Stimulated activated naive B cell treated with anti-CD40 and anti-IgM and Interleukin-4, amounts not matched to agents 10 μg/mL and 1 μg/mL and 100 μg/mL, for 72 hours (primary cell): Measurements from ENCODE around the gene C6orf47.

Experiments used
- ATAC-seq, 2 donors: fragments of 150-1000 bp; cut with Tn5 transposase; replicated peaks; 2 replicates each; pipeline ENCODE4 v1.10.0; 2021; ENCODE audit warnings: moderate library complexity in 1 of 2
- DNase-seq: peaks from one replicate; pipeline ENCODE4 v3.0.0; 2021
- H3K27ac Mint-ChIP-seq: one replicate; pipeline ENCODE4 v1.8.0; 2022; ENCODE audit warnings: mild to moderate bottlenecking, mixed read lengths
- H3K27me3 Mint-ChIP-seq, 2 donors: one replicate each; pipeline ENCODE4 v1.8.0; 2022; ENCODE audit warnings: mixed read lengths in 2 of 2
- H3K36me3 Mint-ChIP-seq, 2 donors: one replicate each; pipeline ENCODE4 v1.8.0; 2022; ENCODE audit warnings: mixed read lengths in 2 of 2, mild to moderate bottlenecking in 1 of 2
- H3K4me1 Mint-ChIP-seq, 2 donors: one replicate each; pipeline ENCODE4 v1.8.0; 2022; ENCODE audit warnings: mixed read lengths in 2 of 2, mild to moderate bottlenecking in 1 of 2
- H3K4me3 Mint-ChIP-seq, 2 donors: one replicate each; pipeline ENCODE4 v1.8.0; 2022; ENCODE audit warnings: mild to moderate bottlenecking in 2 of 2, mixed read lengths in 2 of 2, moderate library complexity in 1 of 2
- H3K9me3 Mint-ChIP-seq, 2 donors: one replicate each; pipeline ENCODE4 v1.8.0; 2022; ENCODE audit warnings: mixed read lengths in 2 of 2, mild to moderate bottlenecking in 1 of 2

C6orf47 gene

DNA sequence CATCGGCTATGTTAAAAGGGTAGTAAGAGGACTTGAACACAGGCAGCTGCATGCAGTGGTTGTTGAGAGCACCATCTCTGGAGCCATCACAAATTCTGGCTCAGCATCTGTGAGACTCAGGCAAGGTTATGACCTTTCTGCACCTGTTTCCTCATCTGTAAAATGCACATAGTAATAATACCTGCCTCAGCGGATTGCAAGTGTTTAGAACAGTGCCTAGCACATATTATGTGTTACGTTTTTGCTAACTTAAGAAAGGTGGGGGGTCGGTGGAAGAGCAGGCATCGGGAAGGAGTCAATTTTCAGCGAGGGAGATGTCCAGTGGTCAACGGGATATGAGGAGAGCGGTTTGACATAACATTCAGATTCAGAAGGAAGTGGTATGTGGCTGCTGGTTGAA is 17.4 kb upstream of the C6orf47 start:
- Mint-ChIP-seq H3K27me3 (no peaks in the 10 kb centered on the region), H3K9me3 (no peaks in the 10 kb centered on the region), H3K4me1 (peaks cover 22 to 27% of the 10 kb centered on the region in 2 donors), H3K36me3 (peaks cover 5 to 10% of the 10 kb centered on the region in 2 donors), H3K4me3 (no peak overlapping the region), H3K27ac (no peak overlapping the region)
- DNase-seq, result no peak
- no peak for ATAC-seq

DNA sequence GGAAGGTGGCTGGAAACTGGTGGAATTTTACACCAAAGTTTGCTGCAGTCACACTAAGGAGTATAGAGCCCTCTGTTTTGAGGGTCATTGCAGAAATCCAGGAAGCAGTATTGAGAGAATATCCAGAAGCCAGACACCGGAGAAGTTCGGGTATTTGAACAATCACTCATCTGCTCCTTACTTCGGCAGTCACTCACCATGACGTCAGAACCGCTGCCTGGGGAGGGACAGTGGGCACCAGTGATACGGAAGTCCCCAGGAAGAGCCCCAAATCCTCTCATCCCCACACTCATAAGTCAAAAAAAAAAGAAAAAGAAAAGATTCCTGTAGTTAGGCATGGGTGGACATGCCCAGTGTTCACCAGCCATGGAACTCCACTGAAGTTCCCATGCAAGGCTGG is 16.3 kb upstream of the C6orf47 start:
- H3K27me3 Mint-ChIP-seq, result no peaks in the 10 kb centered on the region
- peaks cover 9 to 21% of the 10 kb centered on the region in 2 donors for H3K36me3 Mint-ChIP-seq
- peaks cover 22 to 26% of the 10 kb centered on the region in 2 donors for H3K4me1 Mint-ChIP-seq
- H3K27ac Mint-ChIP-seq, result no peak overlapping the region
- H3K9me3 Mint-ChIP-seq, result no peaks in the 10 kb centered on the region
- DNase-seq (no peak), ATAC-seq (no peak)
- H3K4me3 Mint-ChIP-seq, result no peak overlapping the region

DNA sequence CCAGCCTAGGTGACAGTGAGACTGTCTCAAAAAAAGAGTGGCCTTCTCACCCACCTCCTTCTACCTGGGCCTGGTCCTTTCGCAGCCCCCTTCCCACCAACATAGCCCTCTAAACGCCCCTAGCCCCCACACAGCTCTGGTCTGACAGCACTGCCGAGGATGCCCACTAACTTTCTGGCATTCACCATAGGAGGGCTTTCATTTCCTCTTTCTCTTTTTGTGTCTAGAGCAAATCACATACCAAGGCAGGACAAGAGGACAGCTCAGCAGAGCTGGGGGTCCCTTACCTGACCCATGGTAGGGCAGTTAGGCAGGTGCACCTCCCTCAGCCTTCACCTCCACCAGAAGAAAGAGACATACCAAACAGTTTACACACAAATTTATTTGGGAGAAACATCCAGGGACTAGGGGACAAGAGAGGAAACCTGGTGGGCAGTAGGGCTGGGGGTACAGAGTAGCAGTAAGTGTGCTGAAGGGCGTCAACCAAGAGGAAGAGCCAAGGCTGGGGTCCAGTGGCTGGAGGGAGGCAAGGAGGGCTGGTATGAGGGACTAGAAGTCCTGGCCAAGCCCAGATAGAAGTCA is 15.8 kb upstream of the C6orf47 start:
- no peak for DNase-seq
- Mint-ChIP-seq H3K36me3 (peaks cover 14 to 23% of the 10 kb centered on the region in 2 donors), H3K9me3 (no peaks in the 10 kb centered on the region), H3K27ac (peak overlapping the region; percentile 81), H3K27me3 (no peaks in the 10 kb centered on the region), H3K4me3 (peak overlapping the region in 1 of 2 donors; percentile 30), H3K4me1 (peaks cover 20 to 22% of the 10 kb centered on the region in 2 donors)
- peak; percentile 52 to 58 for ATAC-seq

DNA sequence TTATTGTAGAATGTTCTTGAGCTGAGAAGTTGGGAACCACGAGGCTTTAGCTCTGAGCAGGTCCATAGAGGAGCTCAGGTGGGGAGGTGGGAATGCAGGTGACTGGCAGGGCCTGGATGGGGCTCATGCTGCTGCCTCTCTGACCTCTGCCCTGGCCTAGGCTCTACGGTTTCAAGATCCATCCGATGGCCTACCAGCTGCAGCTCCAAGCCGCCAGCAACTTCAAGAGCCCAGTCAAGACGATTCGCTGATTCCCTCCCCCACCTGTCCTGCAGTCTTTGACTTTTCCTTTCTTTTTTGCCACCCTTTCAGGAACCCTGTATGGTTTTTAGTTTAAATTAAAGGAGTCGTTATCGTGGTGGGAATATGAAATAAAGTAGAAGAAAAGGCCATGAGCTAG is 9.1 kb upstream of the C6orf47 start, which contains the start of gene LY6G5B:
Gene LY6G5B, plus strand, starts transcription at position 301 of the 400 bp plus-strand sequence. CDS start 975 bp downstream, outside the sequence.
- no peak for ATAC-seq
- Mint-ChIP-seq H3K27me3 (no peaks in the 10 kb centered on the region), H3K9me3 (no peaks in the 10 kb centered on the region), H3K4me3 (no peak within 1 kb of the TSS), H3K36me3 (peaks cover 51 to 69% of the 10 kb centered on the region in 2 donors), H3K4me1 (peaks cover 19 to 38% of the 10 kb centered on the region in 2 donors), H3K27ac (peak within 1 kb of the TSS; percentile 14)
- DNase-seq, result no peak

DNA sequence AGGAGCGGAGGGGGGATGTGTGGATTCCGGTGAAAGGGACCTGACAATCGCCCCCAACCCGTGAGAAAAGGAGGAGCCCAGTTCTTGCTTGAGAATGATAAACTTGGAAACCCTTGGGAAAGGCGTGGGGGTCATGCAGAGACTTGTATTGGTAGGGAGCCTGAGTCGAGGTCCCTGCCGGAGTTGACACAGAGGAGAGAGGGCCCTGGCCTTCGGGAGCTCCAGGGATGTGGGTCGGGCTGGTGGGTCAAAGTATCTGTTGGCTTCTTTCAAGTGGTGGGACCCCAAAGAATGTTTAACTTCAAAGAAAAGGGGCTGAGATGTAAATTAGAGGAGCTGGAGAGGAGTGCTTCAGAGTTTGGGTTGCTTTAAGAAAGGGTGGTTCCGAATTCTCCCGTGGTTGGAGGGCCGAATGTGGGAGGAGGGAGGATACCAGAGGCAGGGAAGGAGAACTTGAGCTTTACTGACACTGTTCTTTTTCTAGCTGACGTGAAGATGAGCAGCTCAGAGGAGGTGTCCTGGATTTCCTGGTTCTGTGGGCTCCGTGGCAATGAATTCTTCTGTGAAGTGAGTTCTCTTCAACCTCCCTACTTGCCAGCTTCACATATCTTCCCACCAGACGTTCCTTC is 5.9 kb upstream of the C6orf47 start:
- Mint-ChIP-seq H3K9me3 (no peaks in the 10 kb centered on the region), H3K36me3 (peaks cover 56 to 76% of the 10 kb centered on the region in 2 donors), H3K27ac (peak overlapping the region; percentile 99), H3K27me3 (no peaks in the 10 kb centered on the region), H3K4me1 (peaks cover 39 to 70% of the 10 kb centered on the region in 2 donors), H3K4me3 (peak overlapping the region; percentile 98)
- ATAC-seq (no peak), DNase-seq (no peak)

DNA sequence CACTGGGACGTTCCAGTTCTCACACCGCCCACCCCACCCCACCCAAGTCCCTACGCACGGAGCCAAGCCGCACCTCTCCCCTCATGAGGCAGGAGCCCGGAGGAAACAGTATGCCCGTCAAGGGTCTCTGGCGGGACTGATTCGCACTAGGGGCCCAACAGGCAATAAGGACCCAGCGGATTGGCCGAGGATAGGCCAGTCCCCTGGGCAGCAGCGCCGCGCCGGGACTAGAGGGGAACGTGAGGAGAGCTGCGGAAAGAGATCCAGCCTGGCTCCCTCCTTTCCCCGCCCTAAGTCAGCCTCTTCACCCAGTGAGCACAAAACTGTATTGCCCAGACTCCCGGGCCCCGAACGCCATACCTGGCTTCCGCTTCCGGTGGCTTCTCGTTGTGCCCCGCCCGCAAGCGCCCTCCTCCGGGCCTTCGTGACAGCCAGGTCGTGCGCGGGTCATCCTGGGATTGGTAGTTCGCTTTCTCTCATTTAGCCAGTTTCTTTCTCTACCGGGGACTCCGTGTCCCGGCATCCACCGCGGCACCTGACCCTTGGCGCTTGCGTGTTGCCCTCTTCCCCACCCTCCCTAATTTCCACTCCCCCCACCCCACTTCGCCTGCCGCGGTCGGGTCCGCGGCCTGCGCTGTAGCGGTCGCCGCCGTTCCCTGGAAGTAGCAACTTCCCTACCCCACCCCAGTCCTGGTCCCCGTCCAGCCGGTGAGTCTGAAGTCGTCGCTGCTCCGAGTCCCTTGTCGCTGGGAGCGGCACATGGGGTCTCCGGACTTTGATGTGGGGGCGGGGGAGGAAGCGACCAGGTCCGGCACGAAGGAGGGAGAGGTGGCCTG is 5.1 kb upstream of the C6orf47 start, which contains the start of gene CSNK2B:
Gene CSNK2B, plus strand, starts transcription at position 580 of the 836 bp plus-strand sequence. CDS start 752 bp downstream, outside the sequence.
- DNase-seq, result peak; percentile 98
- Mint-ChIP-seq H3K4me1 (peaks cover 45 to 77% of the 10 kb centered on the region in 2 donors), H3K27ac (peak within 1 kb of the TSS; percentile 99), H3K9me3 (no peaks in the 10 kb centered on the region), H3K27me3 (no peaks in the 10 kb centered on the region), H3K36me3 (peaks cover 54 to 75% of the 10 kb centered on the region in 2 donors), H3K4me3 (peak within 1 kb of the TSS; percentile 98)
- peak; percentile 81 to 83 for ATAC-seq

DNA sequence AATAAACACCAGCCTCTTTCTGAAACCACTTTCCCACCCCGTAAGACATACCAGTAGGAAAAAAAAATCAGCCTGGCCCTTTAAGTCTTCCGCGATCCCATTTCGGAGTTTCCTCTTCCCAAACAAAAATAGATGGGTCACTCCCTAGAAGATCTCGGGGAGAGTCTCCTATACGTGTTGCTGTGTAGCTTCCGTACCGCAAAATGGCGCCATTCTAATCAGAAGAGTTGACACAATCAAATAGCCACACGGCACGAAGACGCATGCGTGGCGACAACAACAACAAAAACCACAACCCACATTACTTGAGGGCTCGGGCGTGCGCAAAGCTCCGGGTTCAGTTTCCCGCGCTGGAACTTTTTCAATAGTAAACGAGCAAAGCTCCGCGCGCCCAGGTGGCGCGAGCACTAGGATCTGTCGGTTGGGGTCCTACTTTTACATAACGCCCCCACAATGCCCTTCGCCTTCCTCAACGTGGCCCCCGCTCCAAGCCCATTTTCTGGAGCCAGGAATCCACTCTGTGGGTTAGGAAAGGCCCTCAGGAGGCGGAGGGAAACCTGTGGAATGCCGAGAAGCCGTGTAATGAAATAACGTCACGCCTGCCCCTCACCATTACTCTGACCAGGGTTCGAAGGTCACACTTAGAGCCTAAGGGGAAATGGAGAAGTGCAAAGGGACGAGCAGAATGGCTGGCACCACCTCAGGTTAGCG is 4.4 kb upstream of the C6orf47 start, which contains the start of gene GPANK1:
Gene GPANK1, minus strand, starts transcription at position 208 of the 711 bp plus-strand sequence. CDS start 519 bp downstream, outside the sequence.
- H3K36me3 Mint-ChIP-seq, result peaks cover 49 to 73% of the 10 kb centered on the region in 2 donors
- peak within 1 kb of the TSS; percentile 99 for H3K27ac Mint-ChIP-seq
- H3K4me3 Mint-ChIP-seq, result peak within 1 kb of the TSS; percentile 98
- ATAC-seq, result peak; percentile 45 to 47
- peaks cover 45 to 79% of the 10 kb centered on the region in 2 donors for H3K4me1 Mint-ChIP-seq
- no peaks in the 10 kb centered on the region for H3K27me3 Mint-ChIP-seq
- no peaks in the 10 kb centered on the region for H3K9me3 Mint-ChIP-seq
- DNase-seq, result peak; percentile 79

DNA sequence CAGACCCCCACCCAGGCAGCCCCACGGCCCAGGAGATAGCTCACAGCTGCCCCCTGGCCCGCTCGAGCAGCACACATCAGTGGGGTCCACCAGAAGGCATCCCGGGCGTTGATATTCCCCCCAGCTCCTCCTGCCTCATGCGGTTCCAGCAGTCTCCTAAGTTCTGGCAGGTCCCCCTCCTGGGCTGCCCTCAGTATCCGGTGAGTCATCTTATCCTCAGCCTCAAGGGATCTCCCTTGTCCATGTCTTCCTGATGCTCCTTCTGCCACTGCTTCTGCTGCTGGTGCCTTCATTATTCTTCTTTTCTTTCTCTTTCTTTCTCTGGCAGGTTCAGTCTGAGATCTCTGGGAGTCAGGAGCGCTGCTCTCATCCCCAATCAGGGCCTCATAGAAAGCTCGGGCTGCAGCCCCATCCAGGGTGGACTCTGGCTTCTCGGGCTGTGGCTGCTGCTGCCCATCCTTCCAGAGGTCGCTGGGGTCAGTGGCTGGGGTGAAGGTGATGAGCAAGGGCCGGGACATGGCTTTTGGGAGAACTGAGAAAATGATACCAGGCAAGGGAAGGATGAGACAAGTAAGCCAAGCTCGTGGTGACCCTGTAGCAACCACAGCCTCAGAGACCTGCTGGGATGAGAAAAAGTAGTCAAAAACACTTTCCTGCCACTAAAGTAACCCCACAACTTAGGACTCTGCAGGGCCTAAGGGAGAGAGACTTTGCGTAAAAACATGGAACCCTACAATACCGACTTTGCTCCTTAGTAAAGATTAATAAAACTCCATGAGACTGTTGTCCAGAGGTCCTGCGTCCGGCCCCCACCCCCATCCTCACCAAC is 3.6 kb upstream of the C6orf47 start:
- DNase-seq (no peak), ATAC-seq (no peak)
- Mint-ChIP-seq H3K4me1 (peaks cover 53 to 85% of the 10 kb centered on the region in 2 donors), H3K9me3 (no peaks in the 10 kb centered on the region), H3K4me3 (peak overlapping the region; percentile 98), H3K27me3 (no peaks in the 10 kb centered on the region), H3K36me3 (peaks cover 53 to 73% of the 10 kb centered on the region in 2 donors), H3K27ac (peak overlapping the region; percentile 99)

DNA sequence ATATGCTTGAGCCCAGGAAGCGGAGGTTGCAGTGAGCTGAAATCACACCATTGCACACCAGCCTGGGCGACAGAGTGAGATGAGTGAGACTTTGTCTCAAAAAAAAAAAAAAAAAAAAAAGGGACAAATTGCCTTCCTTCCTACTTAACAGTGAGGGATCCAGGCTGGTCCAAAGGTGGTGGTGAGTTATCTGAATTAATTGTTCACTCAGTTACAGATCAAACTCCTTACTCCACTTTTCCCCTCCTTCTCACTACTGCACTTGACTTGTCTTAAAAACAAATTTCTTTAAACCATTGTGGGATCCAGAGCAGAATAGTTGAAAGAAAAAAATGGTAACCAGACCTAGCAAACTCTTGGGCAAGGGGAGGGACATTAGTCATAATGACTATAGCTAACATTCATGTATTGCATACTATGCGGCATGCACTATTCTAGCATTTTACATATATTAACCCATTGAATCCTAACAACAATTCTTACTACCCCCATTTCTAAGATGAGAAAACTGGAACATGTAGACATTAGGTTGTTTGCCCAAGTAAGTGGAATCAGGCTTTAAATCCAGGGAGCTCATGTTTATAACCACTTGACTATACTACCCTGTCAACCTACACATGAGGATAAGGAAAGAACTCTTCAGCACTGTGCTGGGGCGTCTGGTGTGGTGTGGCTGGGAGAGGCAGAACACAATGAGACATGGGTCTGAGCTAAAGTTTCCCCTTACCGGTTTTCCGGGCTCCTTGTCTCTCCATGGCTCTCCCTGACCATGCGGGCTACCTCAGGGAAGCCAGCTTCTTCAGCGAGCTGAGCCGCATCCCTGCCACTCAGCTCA is 2.8 kb upstream of the C6orf47 start:
- no peak for ATAC-seq
- peak overlapping the region; percentile 99 for H3K27ac Mint-ChIP-seq
- no peaks in the 10 kb centered on the region for H3K27me3 Mint-ChIP-seq
- H3K4me3 Mint-ChIP-seq, result peak overlapping the region; percentile 98
- H3K36me3 Mint-ChIP-seq, result peaks cover 55 to 73% of the 10 kb centered on the region in 2 donors
- H3K9me3 Mint-ChIP-seq, result no peaks in the 10 kb centered on the region
- peaks cover 55 to 85% of the 10 kb centered on the region in 2 donors for H3K4me1 Mint-ChIP-seq
- no peak for DNase-seq

DNA sequence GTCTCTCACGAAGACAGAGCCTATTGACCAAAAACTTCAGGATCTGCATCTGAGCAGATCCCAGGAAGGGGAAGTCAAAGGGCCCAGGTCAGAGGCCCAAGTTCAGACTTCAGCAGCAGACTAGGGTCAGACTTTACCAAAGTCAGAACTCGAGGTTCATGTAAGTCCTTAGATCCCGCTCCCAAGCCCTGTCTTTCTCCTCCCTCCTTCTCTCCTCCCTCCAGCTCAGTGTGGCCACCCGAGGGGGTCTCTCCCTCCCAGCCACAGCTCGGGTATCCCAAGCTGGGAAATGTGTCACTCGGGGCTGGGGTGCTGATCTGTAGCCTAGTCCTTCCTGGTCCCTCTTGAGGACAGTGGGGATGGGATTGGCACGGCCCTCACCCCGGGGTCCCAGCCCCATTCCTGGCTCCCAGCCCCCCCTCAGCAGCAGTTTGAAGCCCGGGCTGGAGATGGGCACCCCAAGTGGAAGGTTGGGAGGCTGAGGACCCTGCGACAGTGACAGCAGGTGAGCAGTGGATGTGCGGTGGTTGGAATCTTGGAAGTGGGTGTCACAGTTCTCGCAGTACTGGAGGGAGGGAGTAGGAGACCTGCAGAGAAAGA is 1.6 kb upstream of the C6orf47 start:
- peak overlapping the region; percentile 63 for H3K27ac Mint-ChIP-seq
- H3K36me3 Mint-ChIP-seq, result peaks cover 54 to 74% of the 10 kb centered on the region in 2 donors
- H3K4me3 Mint-ChIP-seq, result peak overlapping the region; percentile 72 to 97
- no peaks in the 10 kb centered on the region for H3K27me3 Mint-ChIP-seq
- H3K9me3 Mint-ChIP-seq, result no peaks in the 10 kb centered on the region
- H3K4me1 Mint-ChIP-seq, result peaks cover 60 to 85% of the 10 kb centered on the region in 2 donors
- ATAC-seq (no peak), DNase-seq (no peak)

DNA sequence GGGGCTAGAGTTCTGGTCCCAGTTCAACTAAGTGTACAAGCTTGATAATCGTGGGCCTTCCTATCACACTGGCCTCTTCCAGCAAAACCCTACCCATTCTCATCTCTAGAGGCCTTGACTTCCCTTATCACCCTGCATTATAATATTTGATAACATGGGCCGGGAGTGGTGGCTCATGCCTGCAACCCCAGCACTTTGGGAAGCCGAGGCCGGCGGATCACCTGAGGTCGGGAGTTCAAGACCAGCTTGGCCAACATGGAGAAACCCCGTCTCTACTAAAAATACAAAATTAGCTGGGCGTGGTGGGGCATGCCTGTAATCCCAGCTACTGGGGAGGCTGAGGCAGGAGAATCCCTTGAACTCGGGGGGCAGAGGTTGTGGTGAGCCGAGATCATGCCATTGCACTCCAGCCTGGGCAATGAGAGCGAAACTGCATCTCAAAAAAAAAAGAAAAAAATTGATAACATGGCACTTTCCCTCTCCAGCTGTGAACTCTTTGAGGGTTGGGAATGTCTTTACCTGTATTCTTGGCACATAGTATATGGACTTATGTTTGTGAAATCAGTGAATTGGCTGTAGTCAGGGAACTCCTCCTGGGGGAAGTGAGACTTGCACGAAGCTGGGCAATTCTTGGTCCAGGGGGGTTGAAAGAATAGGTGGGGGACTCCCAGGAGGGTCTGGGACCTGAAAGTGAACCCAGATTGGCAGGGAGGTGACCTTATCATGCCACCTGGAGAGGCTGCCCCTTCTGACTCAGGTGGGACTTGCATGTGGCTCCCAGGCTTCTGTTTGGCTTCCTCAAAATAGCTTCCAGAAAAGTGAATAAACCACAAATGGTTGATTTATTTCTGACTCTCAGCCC is 915 bp upstream of the C6orf47 start:
- Mint-ChIP-seq H3K36me3 (peaks cover 54 to 72% of the 10 kb centered on the region in 2 donors), H3K27ac (peak overlapping the region; percentile 92), H3K27me3 (no peaks in the 10 kb centered on the region), H3K4me1 (peaks cover 59 to 85% of the 10 kb centered on the region in 2 donors), H3K9me3 (no peaks in the 10 kb centered on the region), H3K4me3 (peak overlapping the region; percentile 95 to 97)
- no peak for ATAC-seq
- peak; percentile 28 for DNase-seq
